ENCODE data around the gene MAST4.

MAST4 gene

GRCh38 chr5:67147760-67148159 lies 551.6 kb downstream of the MAST4 start:
- H3K36me3 ChIP-seq (ENCODE audit: control insufficient read depth, low read length), result no peaks in the 10 kb centered on the region
- H4K20me1 ChIP-seq (ENCODE audit: control insufficient read depth, insufficient read depth, low read depth, low read length), result no peaks in the 10 kb centered on the region
- H3K4me3 ChIP-seq (ENCODE audit: low read length), result no peak overlapping the region
- no peaks in the 10 kb centered on the region for H3K79me2 ChIP-seq (ENCODE audit: control insufficient read depth, low read length)
- no peak overlapping the region for H3K4me2 ChIP-seq (ENCODE audit: low read length)
- no peaks in the 10 kb centered on the region for H3F3A ChIP-seq (ENCODE audit: control insufficient read depth, insufficient read depth)
- H3K27me3 ChIP-seq (ENCODE audit: control insufficient read depth, low read length), result peaks cover 3% of the 10 kb centered on the region; the same call in 1 of the 2 replicates
- H3K27ac ChIP-seq (ENCODE audit: low read depth, low read length), result no peak overlapping the region
- H3K9me2 ChIP-seq (replicated peaks; ENCODE audit: control insufficient read depth, low read length), result no peaks in the 10 kb centered on the region
- no peaks in the 10 kb centered on the region for H3K9me3 ChIP-seq (ENCODE audit: control insufficient read depth, insufficient read depth, low read length)
- TF ChIP-seq CTCF (IDR thresholded peaks at IDR 0.05; ENCODE audit: low read depth, low read length, poor library complexity, severe bottlenecking) (no peak), EZH2phosphoT487 (IDR thresholded peaks at IDR 0.05; ENCODE audit: borderline replicate concordance, low read length) (no peak)
- no peaks in the 10 kb centered on the region for H3K4me1 ChIP-seq (ENCODE audit: control insufficient read depth, low read length)

DNA sequence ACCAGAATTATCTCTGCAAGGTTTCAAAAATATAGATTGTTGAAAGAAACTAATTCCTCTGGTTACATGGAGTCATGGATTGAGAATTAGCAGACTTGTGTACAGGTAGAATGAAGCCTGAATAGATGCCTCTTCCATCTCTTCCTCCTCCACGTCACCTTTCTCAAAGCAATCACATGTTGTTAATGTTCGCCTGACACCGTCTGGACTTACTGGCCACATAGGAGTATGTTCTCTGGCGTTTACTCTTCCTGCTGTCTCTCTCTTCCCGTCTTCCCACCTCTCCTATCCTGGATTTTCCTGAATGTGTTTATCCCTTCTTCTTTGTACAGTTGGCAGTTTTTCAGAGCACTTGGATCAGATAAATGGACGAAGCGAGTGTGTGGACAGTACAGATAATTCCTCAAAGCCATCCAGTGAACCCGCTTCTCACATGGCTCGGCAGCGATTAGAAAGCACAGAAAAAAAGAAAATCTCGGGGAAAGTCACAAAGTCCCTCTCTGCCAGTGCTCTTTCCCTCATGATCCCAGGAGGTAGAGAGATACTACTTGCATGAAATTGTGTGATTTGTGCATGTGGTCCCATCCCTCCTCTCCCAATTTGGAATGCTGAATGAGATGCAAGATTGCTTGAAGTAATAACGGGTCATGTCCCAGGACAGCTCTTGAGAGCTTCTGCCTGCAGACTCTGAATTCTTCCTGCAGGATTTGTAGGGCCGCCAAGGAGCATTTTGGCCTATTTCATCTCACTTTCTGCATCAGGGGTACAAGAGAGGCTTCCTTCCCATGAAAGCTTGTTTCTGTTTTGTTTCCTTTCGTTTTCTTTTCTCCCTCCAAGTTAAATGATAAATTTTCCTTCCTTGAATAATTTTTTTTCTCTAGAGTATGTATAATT lies 553.1 kb downstream of the MAST4 start:
- no peak overlapping the region for H3K4me2 ChIP-seq (ENCODE audit: low read length)
- peaks cover 3% of the 10 kb centered on the region; the same call in 1 of the 2 replicates for H3K27me3 ChIP-seq (ENCODE audit: control insufficient read depth, low read length)
- H3K4me1 ChIP-seq (ENCODE audit: control insufficient read depth, low read length), result no peaks in the 10 kb centered on the region
- no peaks in the 10 kb centered on the region for H3K9me2 ChIP-seq (replicated peaks; ENCODE audit: control insufficient read depth, low read length)
- H4K20me1 ChIP-seq (ENCODE audit: control insufficient read depth, insufficient read depth, low read depth, low read length), result no peaks in the 10 kb centered on the region
- no peaks in the 10 kb centered on the region for H3K36me3 ChIP-seq (ENCODE audit: control insufficient read depth, low read length)
- H3K4me3 ChIP-seq (ENCODE audit: low read length), result no peak overlapping the region
- H3K79me2 ChIP-seq (ENCODE audit: control insufficient read depth, low read length), result no peaks in the 10 kb centered on the region
- H3K9me3 ChIP-seq (ENCODE audit: control insufficient read depth, insufficient read depth, low read length), result no peaks in the 10 kb centered on the region
- TF ChIP-seq EZH2phosphoT487 (IDR thresholded peaks at IDR 0.05; ENCODE audit: borderline replicate concordance, low read length) (no peak), CTCF (IDR thresholded peaks at IDR 0.05; ENCODE audit: low read depth, low read length, poor library complexity, severe bottlenecking) (no peak)
- no peak overlapping the region for H3K27ac ChIP-seq (ENCODE audit: low read depth, low read length)
- no peaks in the 10 kb centered on the region for H3F3A ChIP-seq (ENCODE audit: control insufficient read depth, insufficient read depth)

DNA sequence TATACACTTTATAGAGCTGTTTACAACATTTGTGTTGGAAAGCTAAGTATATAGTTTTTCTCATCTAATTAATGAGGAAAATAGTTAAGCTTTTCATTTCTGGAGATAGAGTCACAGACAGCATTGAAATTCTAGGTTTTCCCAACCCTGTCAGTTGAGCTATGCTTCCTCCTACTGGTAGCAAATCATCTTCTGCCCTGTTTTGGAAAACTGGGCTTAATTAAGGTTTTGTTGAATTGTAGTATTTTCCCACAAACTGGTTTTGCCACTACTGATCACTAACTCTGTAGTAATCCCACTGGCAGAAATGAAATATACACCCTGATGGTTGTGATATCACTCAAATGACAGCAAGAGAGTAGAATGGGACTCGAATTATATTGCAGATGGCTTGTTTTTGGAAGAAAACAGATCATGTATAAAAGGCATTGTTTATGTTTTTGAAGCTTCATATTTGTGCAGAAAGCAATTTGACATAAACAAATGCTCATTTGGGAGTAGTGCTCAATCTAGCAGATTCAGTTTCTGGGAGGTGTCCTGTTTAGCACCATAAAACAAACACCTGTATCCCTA lies 553.8 kb downstream of the MAST4 start:
- Histone ChIP-seq H3K27me3 (ENCODE audit: control insufficient read depth, low read length) (peaks cover 3% of the 10 kb centered on the region; the same call in 1 of the 2 replicates), H3K9me2 (replicated peaks; ENCODE audit: control insufficient read depth, low read length) (no peaks in the 10 kb centered on the region), H3F3A (ENCODE audit: control insufficient read depth, insufficient read depth) (no peaks in the 10 kb centered on the region), H4K20me1 (ENCODE audit: control insufficient read depth, insufficient read depth, low read depth, low read length) (no peaks in the 10 kb centered on the region), H3K4me3 (ENCODE audit: low read length) (no peak overlapping the region), H3K4me1 (ENCODE audit: control insufficient read depth, low read length) (no peaks in the 10 kb centered on the region), H3K4me2 (ENCODE audit: low read length) (no peak overlapping the region), H3K36me3 (ENCODE audit: control insufficient read depth, low read length) (no peaks in the 10 kb centered on the region), H3K79me2 (ENCODE audit: control insufficient read depth, low read length) (no peaks in the 10 kb centered on the region), H3K27ac (ENCODE audit: low read depth, low read length) (no peak overlapping the region), H3K9me3 (ENCODE audit: control insufficient read depth, insufficient read depth, low read length) (no peaks in the 10 kb centered on the region)
- TF ChIP-seq CTCF (IDR thresholded peaks at IDR 0.05; ENCODE audit: low read depth, low read length, poor library complexity, severe bottlenecking) (no peak), EZH2phosphoT487 (IDR thresholded peaks at IDR 0.05; ENCODE audit: borderline replicate concordance, low read length) (no peak)

Measured in DOHH2 (cell line).